Brain microvascular endothelial cell (primary cell): ENCODE measurements around the gene FOXJ1.

ENCODE experiments used
- DNase-seq: peaks from one replicate; pipeline ENCODE4 v3.0.0-alpha.2; 2020
- H3K27ac ChIP-seq: fragments of 250-450 bp; sonication (Bioruptor Pico); 2 replicates; pipeline ENCODE4 v1.5.1; 2020; ENCODE audit warnings: mild to moderate bottlenecking, moderate library complexity
- H3K27me3 ChIP-seq: fragments of 250-450 bp; sonication (Bioruptor Pico); replicated peaks from 2 replicates; pipeline ENCODE4 v1.5.1; 2020; ENCODE audit warnings: mild to moderate bottlenecking
- H3K36me3 ChIP-seq: fragments of 250-450 bp; sonication (Bioruptor Pico); replicated peaks from 2 replicates; pipeline ENCODE4 v1.5.1; 2020; ENCODE audit warnings: mild to moderate bottlenecking
- H3K4me3 ChIP-seq: 2 replicates; pipeline ENCODE4 v1.5.1; 2011; ENCODE audit warnings: low read depth, mild to moderate bottlenecking, control low read depth, low read length, moderate library complexity
- CTCF ChIP-seq: IDR thresholded peaks from 2 replicates; pipeline ENCODE4 v1.5.1; 2011; ENCODE audit warnings: low read depth, mild to moderate bottlenecking, moderate library complexity, low read length, control low read depth, inconsistent platforms; ENCODE audit errors: missing control alignments
- in situ Hi-C: cut with HindIII; loops from 2 replicates; pipeline ENCODE4 v1.10.0; 2017; ENCODE audit warnings: low sequenced_read_pairs, low pct_ligation_motif_present

FOXJ1 gene

DNA sequence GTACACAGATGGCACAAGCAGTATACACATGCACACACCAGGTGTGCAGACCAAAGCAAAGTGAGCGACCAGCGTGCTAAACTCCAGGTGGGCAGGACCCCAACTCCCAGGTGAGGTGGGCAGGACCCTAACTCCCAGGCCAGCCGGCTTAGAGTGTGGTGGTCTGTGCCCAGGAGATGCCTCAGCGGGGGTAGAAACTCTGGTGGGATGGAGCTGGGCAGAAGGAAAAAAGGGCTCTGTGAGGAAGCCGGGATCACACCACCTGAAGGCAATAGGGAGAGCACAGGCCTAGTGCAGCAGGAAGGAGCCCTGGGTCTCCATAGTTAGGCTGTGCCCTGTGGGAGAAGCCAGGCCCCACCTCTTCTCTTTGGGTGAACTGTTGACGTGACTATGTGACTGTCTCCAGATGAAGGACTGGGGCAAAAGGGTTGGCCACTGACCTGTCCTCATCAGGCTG is 1.6 kb upstream of the FOXJ1 start:
- Histone ChIP-seq H3K4me3 (no peak overlapping the region), H3K36me3 (no peaks in the 10 kb centered on the region), H3K27ac (no peak overlapping the region), H3K27me3 (peaks cover 34% of the 10 kb centered on the region)
- in situ Hi-C loops = no loop called here
- no peak for DNase-seq
- TF ChIP-seq CTCF = no peak

GRCh38 chr17:76142039-76142584 is 1.1 kb upstream of the FOXJ1 start:
- Histone ChIP-seq H3K27ac (no peak overlapping the region), H3K27me3 (peaks cover 39% of the 10 kb centered on the region), H3K36me3 (no peaks in the 10 kb centered on the region), H3K4me3 (no peak overlapping the region)
- no peak for TF ChIP-seq CTCF
- DNase-seq = no peak
- in situ Hi-C loops = no loop called here

DNA sequence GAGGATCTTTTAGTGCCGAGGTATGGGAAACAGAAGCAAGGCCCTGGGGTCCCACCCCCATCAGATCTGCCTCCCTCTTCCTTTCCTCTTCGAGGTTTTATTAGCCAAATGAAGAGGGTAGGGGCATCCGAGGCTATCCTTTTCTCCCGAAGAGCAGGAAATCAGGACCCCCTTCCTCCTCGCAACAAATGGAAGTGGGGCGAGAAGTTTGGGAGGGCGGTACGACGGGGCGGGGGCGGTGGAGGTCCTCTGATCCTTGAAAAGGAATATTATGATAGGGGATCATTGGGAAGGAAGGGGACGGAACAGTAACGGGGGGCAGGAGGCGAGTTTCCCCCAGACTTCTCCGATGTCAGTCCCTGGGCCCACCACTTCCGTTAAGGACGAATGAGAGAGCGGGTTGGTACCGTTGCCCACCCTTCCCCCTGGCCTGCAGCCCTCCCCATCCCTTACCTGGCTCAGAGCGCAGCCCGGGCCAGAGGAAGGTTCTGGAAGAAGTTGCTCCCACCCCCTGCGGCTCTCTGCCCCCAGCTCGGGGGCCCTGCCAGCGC is 309 bp downstream of the FOXJ1 start:
- peaks cover 48% of the 10 kb centered on the region for H3K27me3 ChIP-seq
- peak overlapping the region; percentile 56 for H3K4me3 ChIP-seq
- no peak for TF ChIP-seq CTCF
- in situ Hi-C loops = no loop called here
- no peak overlapping the region for H3K27ac ChIP-seq
- DNase-seq = no peak
- H3K36me3 ChIP-seq = no peaks in the 10 kb centered on the region

GRCh38 chr17:76139801-76140660 is 1.0 kb downstream of the FOXJ1 start:
- Histone ChIP-seq H3K4me3 (no peak overlapping the region), H3K27ac (no peak overlapping the region), H3K27me3 (peaks cover 55% of the 10 kb centered on the region), H3K36me3 (no peaks in the 10 kb centered on the region)
- in situ Hi-C loops = no loop called here
- DNase-seq = no peak
- TF ChIP-seq CTCF = no peak

GRCh38 chr17:76138896-76139752 is 1.9 kb downstream of the FOXJ1 start:
- TF ChIP-seq CTCF = no peak
- H3K36me3 ChIP-seq = no peaks in the 10 kb centered on the region
- H3K27ac ChIP-seq = no peak overlapping the region
- H3K4me3 ChIP-seq = no peak overlapping the region
- no peak for DNase-seq
- H3K27me3 ChIP-seq = peaks cover 63% of the 10 kb centered on the region
- in situ Hi-C loops = no loop called here
